Neural cell (in vitro differentiated cells): ENCODE data around the gene HDAC9. TPM values are rescaled to one million over a fixed set of nuclear protein-coding genes. Genes with fewer than 3 reads are reported as not detected.

Source experiments
- H2AFZ ChIP-seq: fragments of 200-600, 300-800 bp; sonication (generic), shearing (Covaris generic); 2 replicates; pipeline ENCODE4 v1.6.0; 2014; ENCODE audit warnings: low read depth, mild to moderate bottlenecking, antibody characterized with exemption, low read length, moderate library complexity
- H3F3A ChIP-seq: fragments of 200-600 bp; shearing (Covaris generic); 2 replicates; pipeline ENCODE4 v1.6.1; 2016; ENCODE audit warnings: mild to moderate bottlenecking, moderate library complexity, mixed read lengths, antibody characterized with exemption, low read length; ENCODE audit not compliant: insufficient read depth, poor library complexity, severe bottlenecking
- H3K27ac ChIP-seq: fragments of 200-600, 300-800 bp; sonication (generic), shearing (Covaris generic); 2 replicates; pipeline ENCODE4 v1.5.1; 2014; ENCODE audit warnings: mild to moderate bottlenecking, low read length, moderate library complexity
- H3K27me3 ChIP-seq: fragments of 300-800, 200-600 bp; sonication (generic), shearing (Covaris generic); 2 replicates; pipeline ENCODE4 v1.6.0; 2014; ENCODE audit warnings: mild to moderate bottlenecking, low read depth, low read length, moderate library complexity; ENCODE audit not compliant: insufficient read depth
- H3K36me3 ChIP-seq: fragments of 300-800, 200-600 bp; sonication (generic), shearing (Covaris generic); 2 replicates; pipeline ENCODE4 v1.5.1; 2014; ENCODE audit warnings: mild to moderate bottlenecking, antibody characterized with exemption, low read length, moderate library complexity; ENCODE audit not compliant: insufficient read depth
- H3K4me2 ChIP-seq: fragments of 300-800, 200-600 bp; sonication (generic), shearing (Covaris generic); 2 replicates; pipeline ENCODE4 v1.6.0; 2014; ENCODE audit warnings: mild to moderate bottlenecking, low read length
- H3K4me3 ChIP-seq: fragments of 300-800, 200-600 bp; sonication (generic), shearing (Covaris generic); 2 replicates; pipeline ENCODE4 v1.5.1; 2014; ENCODE audit warnings: mild to moderate bottlenecking, low read length, moderate library complexity
- H3K79me2 ChIP-seq: fragments of 200-600 bp; shearing (Covaris generic); replicated peaks from 2 replicates; pipeline ENCODE4 v1.6.0; 2014; ENCODE audit warnings: mild to moderate bottlenecking, low read length, moderate library complexity; ENCODE audit not compliant: insufficient read depth
- H3K9ac ChIP-seq: fragments of 300-800, 200-600 bp; sonication (generic), shearing (Covaris generic); 2 replicates; pipeline ENCODE4 v1.6.1; 2016; ENCODE audit warnings: mild to moderate bottlenecking, low read length, mixed read lengths
- H3K9me2 ChIP-seq: fragments of 200-600 bp; shearing (Covaris generic); 2 replicates; pipeline ENCODE4 v1.6.1; 2016; ENCODE audit warnings: mild to moderate bottlenecking, low read length, mixed read lengths; ENCODE audit not compliant: insufficient read depth
- H3K9me3 ChIP-seq: fragments of 200-600, 300-800 bp; sonication (generic), shearing (Covaris generic); 2 replicates; pipeline ENCODE4 v1.6.1; 2016; ENCODE audit warnings: mild to moderate bottlenecking, mixed run types, low read length, moderate library complexity, mixed read lengths
- H4K20me1 ChIP-seq: fragments of 200-600 bp; shearing (Covaris generic); 2 replicates; pipeline ENCODE4 v1.6.1; 2016; ENCODE audit warnings: mild to moderate bottlenecking, mixed run types; ENCODE audit not compliant: insufficient read depth
- CTCF ChIP-seq: fragments of 450-650 bp; IDR thresholded peaks from 2 replicates; pipeline ENCODE4 v1.5.1; 2014; ENCODE audit warnings: antibody characterized with exemption, mild to moderate bottlenecking, moderate library complexity; ENCODE audit not compliant: poor library complexity, severe bottlenecking
- EP300 ChIP-seq: fragments of 450-650 bp; conservative IDR thresholded peaks from 2 replicates; pipeline ENCODE4 v1.6.1; 2014; ENCODE audit warnings: antibody characterized with exemption, mild to moderate bottlenecking, moderate library complexity; ENCODE audit not compliant: poor library complexity, severe bottlenecking
- EZH2 ChIP-seq: fragments of 200-600, 300-800 bp; shearing (Covaris generic), sonication (generic); IDR thresholded peaks from 2 replicates; pipeline ENCODE4 v1.6.1; 2014; ENCODE audit warnings: antibody characterized with exemption, low read length, borderline replicate concordance, mild to moderate bottlenecking; ENCODE audit not compliant: insufficient read depth, poor library complexity, severe bottlenecking
- MXI1 ChIP-seq: fragments of 450-650 bp; conservative IDR thresholded peaks from 2 replicates; pipeline ENCODE4 v1.6.1; 2014; ENCODE audit warnings: antibody characterized with exemption, mild to moderate bottlenecking; ENCODE audit not compliant: poor library complexity, severe bottlenecking
- POLR2AphosphoS5 ChIP-seq: IDR thresholded peaks from 2 replicates; pipeline ENCODE4 v1.6.1; 2012
- RAD21 ChIP-seq: fragments of 450-650 bp; conservative IDR thresholded peaks from 2 replicates; pipeline ENCODE4 v1.6.1; 2014; ENCODE audit warnings: antibody characterized with exemption, mild to moderate bottlenecking, moderate library complexity
- REST ChIP-seq: IDR thresholded peaks from 2 replicates; pipeline ENCODE4 v1.6.1; 2012; ENCODE audit warnings: borderline replicate concordance
- SMC3 ChIP-seq: fragments of 450-650 bp; conservative IDR thresholded peaks from 2 replicates; pipeline ENCODE4 v1.6.1; 2014; ENCODE audit warnings: antibody characterized with exemption, mild to moderate bottlenecking, moderate library complexity; ENCODE audit not compliant: poor library complexity
- TAF1 ChIP-seq: IDR thresholded peaks from 2 replicates; pipeline ENCODE4 v1.6.1; 2012; ENCODE audit warnings: low read depth
- polyA plus RNA-seq: library from polyadenylated mRNA; depleted of rRNA; stranded (reverse); fragments of >200 nt; gene quantifications from 2 replicates; pipeline ENCODE4 v1.2.3, GENCODE V29; 2014

HDAC9 gene
- polyA plus RNA-seq, 1 donor from 2014 or later: 15.9 TPM

GRCh38 chr7:18559756-18560155 is 64.2 kb downstream of the HDAC9 start:
- Histone ChIP-seq H3K27ac (no peak overlapping the region), H3K9ac (no peak overlapping the region), H2AFZ (no peak overlapping the region), H4K20me1 (no peaks in the 10 kb centered on the region), H3K4me2 (no peak overlapping the region), H3K4me3 (no peak overlapping the region), H3K36me3 (no peaks in the 10 kb centered on the region), H3K79me2 (no peaks in the 10 kb centered on the region), H3K27me3 (no peaks in the 10 kb centered on the region), H3F3A (no peaks in the 10 kb centered on the region), H3K9me2 (no peaks in the 10 kb centered on the region), H3K9me3 (no peaks in the 10 kb centered on the region)
- no peak for TF ChIP-seq RAD21

- H3K9me3 ChIP-seq: no peaks in the 10 kb centered on the region
- H3K9ac ChIP-seq: no peak overlapping the region
- TF ChIP-seq MXI1 (no peak), REST (no peak), RAD21 (no peak), SMC3 (no peak), EP300 (no peak), CTCF (no peak), POLR2AphosphoS5 (no peak), TAF1 (no peak)
- no peak overlapping the region for H3K4me3 ChIP-seq
- no peak overlapping the region for H3K27ac ChIP-seq
- no peaks in the 10 kb centered on the region for H3K9me2 ChIP-seq
- no peaks in the 10 kb centered on the region for H3F3A ChIP-seq
- H3K36me3 ChIP-seq: no peaks in the 10 kb centered on the region
- H3K4me2 ChIP-seq: no peak overlapping the region
- H2AFZ ChIP-seq: no peak overlapping the region
- H3K27me3 ChIP-seq: no peaks in the 10 kb centered on the region
- no peaks in the 10 kb centered on the region for H3K79me2 ChIP-seq
- no peaks in the 10 kb centered on the region for H4K20me1 ChIP-seq
These were observed 69.2 kb downstream of the HDAC9 start for GRCh38 chr7:18564779-18565178.

GRCh38 chr7:18565337-18565736 is 69.8 kb downstream of the HDAC9 start:
- H3K27me3 ChIP-seq: no peaks in the 10 kb centered on the region
- no peak overlapping the region for H3K27ac ChIP-seq
- TF ChIP-seq SMC3: no peak
- TF ChIP-seq EZH2: no peak
- no peak for TF ChIP-seq REST
- no peak for TF ChIP-seq POLR2AphosphoS5
- TF ChIP-seq MXI1: no peak
- TF ChIP-seq EP300: no peak
- TF ChIP-seq CTCF: no peak
- TF ChIP-seq TAF1: no peak
- TF ChIP-seq RAD21: no peak
- no peaks in the 10 kb centered on the region for H4K20me1 ChIP-seq
- peaks cover under 1% of the 10 kb centered on the region for H3K79me2 ChIP-seq
- no peaks in the 10 kb centered on the region for H3K9me2 ChIP-seq
- H3K4me2 ChIP-seq: no peak overlapping the region
- H3K9ac ChIP-seq: no peak overlapping the region
- no peaks in the 10 kb centered on the region for H3F3A ChIP-seq
- H3K36me3 ChIP-seq: no peaks in the 10 kb centered on the region
- no peak overlapping the region for H2AFZ ChIP-seq
- H3K9me3 ChIP-seq: no peaks in the 10 kb centered on the region
- H3K4me3 ChIP-seq: no peak overlapping the region
